PFSK-1 (cell line): ENCODE data around the gene MTHFSD.

Experiments used
- POLR2AphosphoS5 ChIP-seq: IDR thresholded peaks from 2 replicates; pipeline ENCODE4 v1.6.1; 2012; ENCODE audit warnings: low read depth, mild to moderate bottlenecking, control low read depth, low read length, moderate library complexity
- SIN3A ChIP-seq: IDR thresholded peaks from 2 replicates; pipeline ENCODE4 v1.6.1; 2012; ENCODE audit warnings: mild to moderate bottlenecking, low read length, moderate library complexity, borderline replicate concordance; ENCODE audit not compliant: insufficient read depth

- no peak for TF ChIP-seq POLR2AphosphoS5
- TF ChIP-seq SIN3A, result no peak
These were observed 43.5 kb downstream of the MTHFSD start for GRCh38 chr16:86511317-86512161.
